Measurements from ENCODE around the gene SLC1A4. TPM values are rescaled to one million over a fixed set of nuclear protein-coding genes. Genes with fewer than 3 reads are reported as not detected.

The SLC1A4 gene
- total and polyA plus RNA-seq, 4 experiments from 2014 or later, result 1.6 to 10.3 (median 5.1) TPM

- peak overlapping the region; percentile 85 to 95 (median 90) for H3K4me3 Mint-ChIP-seq
- intact Hi-C loops (cut with micrococcal nuclease), result loop anchor here (2.0 to 10.0 kb wide), 7 partner anchors 17 to 1217 kb away; partner anchors contain the start of genes ACTR2 and UGP2
- Histone ChIP-seq H3K9me3 (ENCODE audit: control insufficient read depth in 1 of 2, low read length in 2 of 2) (no peaks in the 10 kb centered on the region), H3K27me3 (ENCODE audit: insufficient read depth, low read length) (no peaks in the 10 kb centered on the region), H3K36me3 (ENCODE audit: insufficient read depth, low read length) (no peaks in the 10 kb centered on the region), H3K4me3 (ENCODE audit: low read length in 2 of 2) (peak overlapping the region; percentile 83 to 92), H3K27ac (ENCODE audit: low read depth, low read length) (peak overlapping the region; percentile 67), H3K4me1 (ENCODE audit: insufficient read depth, low read length) (peaks cover 74% of the 10 kb centered on the region)
- H3K27me3 Mint-ChIP-seq, result no peaks in the 10 kb centered on the region
- H3K4me1 Mint-ChIP-seq, result peaks cover 37 to 83% (median 47%) of the 10 kb centered on the region in 4 donors
- CTCF ChIA-PET (ENCODE audit: partially characterized antibody), result interaction anchor here (0.7 to 7.8 kb wide), 8 partner anchors 8 to 404 kb away, joined by 3 to 65 read pairs (median 4); partner anchors contain the start of genes RAB1A and SERTAD2
- peak overlapping the region; percentile 85 to 96 (median 91) for H3K27ac Mint-ChIP-seq
- H3K9me3 Mint-ChIP-seq, result no peaks in the 10 kb centered on the region
- DNase-seq, result peak; percentile 81 to 87 (median 86)
- peaks cover 0 to 13% of the 10 kb centered on the region in 2 donors for H3K36me3 Mint-ChIP-seq
- POLR2A ChIA-PET (ENCODE audit: partially characterized antibody), result interaction anchor here (0.6 to 6.1 kb wide), 17 partner anchors 9 to 1216 kb away, joined by 3 to 85 read pairs (median 9); partner anchors contain the start of genes ACTR2, AFTPH, RAB1A and SERTAD2
Measured at GRCh38 chr2:65057391-65058052, 68.3 kb downstream of the SLC1A4 start.

- no peaks in the 10 kb centered on the region for H3K36me3 ChIP-seq (ENCODE audit: insufficient read depth, low read length)
- peaks cover 0 to 14% of the 10 kb centered on the region in 2 donors for H3K36me3 Mint-ChIP-seq
- H3K27me3 ChIP-seq (ENCODE audit: insufficient read depth, low read length), result no peaks in the 10 kb centered on the region
- no peaks in the 10 kb centered on the region for H3K27me3 Mint-ChIP-seq
- H3K27ac ChIP-seq (ENCODE audit: low read depth, low read length), result no peak overlapping the region
- no peak overlapping the region for H3K4me3 ChIP-seq (ENCODE audit: low read length in 2 of 2)
- H3K4me3 Mint-ChIP-seq, result peak overlapping the region in 4 of 8 donors; percentile 9 to 32 (median 26)
- H3K9me3 ChIP-seq (ENCODE audit: control insufficient read depth in 1 of 2, low read length in 2 of 2), result no peaks in the 10 kb centered on the region
- H3K4me1 ChIP-seq (ENCODE audit: insufficient read depth, low read length), result peaks cover 61% of the 10 kb centered on the region
- H3K27ac Mint-ChIP-seq, result peak overlapping the region in 2 of 7 donors; percentile 64 to 85
- DNase-seq, result no peak
- intact Hi-C loops (cut with micrococcal nuclease), result loop anchor here (5.0 to 10.0 kb wide), 3 partner anchors 292 to 732 kb away; no protein-coding TSS in a partner anchor
- ChIA-PET POLR2A (ENCODE audit: partially characterized antibody) (interaction anchor here (1.0 to 6.1 kb wide), 2 partner anchors 19 to 72 kb away, joined by 3 to 85 read pairs; partner anchors contain the start of gene RAB1A), CTCF (ENCODE audit: partially characterized antibody) (interaction anchor here (0.9 to 7.8 kb wide), 8 partner anchors 10 to 141 kb away, joined by 3 to 65 read pairs (median 4); partner anchors contain the start of gene RAB1A)
- no peaks in the 10 kb centered on the region for H3K9me3 Mint-ChIP-seq
- peaks cover 36 to 83% (median 49%) of the 10 kb centered on the region in 4 donors for H3K4me1 Mint-ChIP-seq
Measured at GRCh38 chr2:65059071-65059470, 69.9 kb downstream of the SLC1A4 start.

- no peaks in the 10 kb centered on the region for H3K27me3 Mint-ChIP-seq
- H3K36me3 ChIP-seq (ENCODE audit: insufficient read depth, low read length), result no peaks in the 10 kb centered on the region
- peaks cover 0 to 8% of the 10 kb centered on the region in 2 donors for H3K36me3 Mint-ChIP-seq
- no peak overlapping the region for H3K4me3 ChIP-seq (ENCODE audit: low read length in 2 of 2)
- H3K4me1 ChIP-seq (ENCODE audit: insufficient read depth, low read length), result peaks cover 59% of the 10 kb centered on the region
- H3K4me1 Mint-ChIP-seq, result peaks cover 32 to 82% (median 43%) of the 10 kb centered on the region in 4 donors
- no peaks in the 10 kb centered on the region for H3K27me3 ChIP-seq (ENCODE audit: insufficient read depth, low read length)
- H3K27ac ChIP-seq (ENCODE audit: low read depth, low read length), result no peak overlapping the region
- H3K4me3 Mint-ChIP-seq, result no peak overlapping the region
- POLR2A ChIA-PET (ENCODE audit: partially characterized antibody), result no interaction called here
- no peaks in the 10 kb centered on the region for H3K9me3 ChIP-seq (ENCODE audit: control insufficient read depth in 1 of 2, low read length in 2 of 2)
- DNase-seq, result no peak
- peak overlapping the region in 1 of 7 donors; percentile 7 for H3K27ac Mint-ChIP-seq
- intact Hi-C loops (cut with micrococcal nuclease), result loop anchor here (5.0 kb wide), 1 partner anchor 491 kb away; no protein-coding TSS in a partner anchor
- H3K9me3 Mint-ChIP-seq, result no peaks in the 10 kb centered on the region
- CTCF ChIA-PET (ENCODE audit: partially characterized antibody), result interaction anchor here (0.8 kb wide), 1 partner anchor 12 kb away, joined by 3 read pairs; no protein-coding TSS in a partner anchor
Measured at GRCh38 chr2:65061146-65061909, 72.1 kb downstream of the SLC1A4 start.

- CTCF ChIA-PET (ENCODE audit: partially characterized antibody), result interaction anchor here (0.6 to 3.8 kb wide), 4 partner anchors 11 to 1352 kb away, joined by 3 to 36 read pairs (median 3); no protein-coding TSS in a partner anchor
- peaks cover 59% of the 10 kb centered on the region for H3K4me1 ChIP-seq (ENCODE audit: insufficient read depth, low read length)
- POLR2A ChIA-PET (ENCODE audit: partially characterized antibody), result interaction anchor here (1.2 kb wide), 1 partner anchor 9 kb away, joined by 3 read pairs; no protein-coding TSS in a partner anchor
Measured at GRCh38 chr2:65061910-65062339, 72.7 kb downstream of the SLC1A4 start.

GRCh38 chr2:65062843-65063825, 73.9 kb downstream of the SLC1A4 start:
- Mint-ChIP-seq H3K4me3 (peak overlapping the region in 1 of 8 donors; percentile 34), H3K36me3 (peaks cover 0 to 4% of the 10 kb centered on the region in 2 donors), H3K9me3 (no peaks in the 10 kb centered on the region), H3K27ac (peak overlapping the region in 2 of 7 donors; percentile 52 to 62), H3K27me3 (no peaks in the 10 kb centered on the region), H3K4me1 (peaks cover 27 to 84% (median 44%) of the 10 kb centered on the region in 4 donors)
- Histone ChIP-seq H3K27ac (ENCODE audit: low read depth, low read length) (no peak overlapping the region), H3K27me3 (ENCODE audit: insufficient read depth, low read length) (no peaks in the 10 kb centered on the region), H3K4me1 (ENCODE audit: insufficient read depth, low read length) (peaks cover 60% of the 10 kb centered on the region), H3K4me3 (ENCODE audit: low read length in 2 of 2) (no peak overlapping the region), H3K9me3 (ENCODE audit: control insufficient read depth in 1 of 2, low read length in 2 of 2) (no peaks in the 10 kb centered on the region), H3K36me3 (ENCODE audit: insufficient read depth, low read length) (no peaks in the 10 kb centered on the region)
- no peak for DNase-seq
- intact Hi-C loops (cut with micrococcal nuclease), result loop anchor here (5.0 kb wide), 1 partner anchor 489 kb away; no protein-coding TSS in a partner anchor
- ChIA-PET POLR2A (ENCODE audit: partially characterized antibody) (interaction anchor here (0.8 to 1.2 kb wide), 3 partner anchors 8 to 66 kb away, joined by 3 to 6 read pairs (median 3); partner anchors contain the start of gene RAB1A), CTCF (ENCODE audit: partially characterized antibody) (interaction anchor here (0.7 to 3.8 kb wide), 9 partner anchors 15 to 495 kb away, joined by 3 to 46 read pairs (median 8); partner anchors contain the start of gene RAB1A)

More at GRCh38 chr2:65061910-65062339, 72.7 kb downstream of the SLC1A4 start:
- no peak overlapping the region for H3K27ac Mint-ChIP-seq
- H3K9me3 Mint-ChIP-seq, result no peaks in the 10 kb centered on the region
- peaks cover 0 to 8% of the 10 kb centered on the region in 2 donors for H3K36me3 Mint-ChIP-seq
- no peaks in the 10 kb centered on the region for H3K9me3 ChIP-seq (ENCODE audit: control insufficient read depth in 1 of 2, low read length in 2 of 2)
- H3K27me3 Mint-ChIP-seq, result no peaks in the 10 kb centered on the region
- H3K4me3 ChIP-seq (ENCODE audit: low read length in 2 of 2), result no peak overlapping the region
- H3K27ac ChIP-seq (ENCODE audit: low read depth, low read length), result no peak overlapping the region
- no peaks in the 10 kb centered on the region for H3K27me3 ChIP-seq (ENCODE audit: insufficient read depth, low read length)
- no peak overlapping the region for H3K4me3 Mint-ChIP-seq
- intact Hi-C loops (cut with micrococcal nuclease), result loop anchor here (5.0 kb wide), 1 partner anchor 490 kb away; no protein-coding TSS in a partner anchor
- no peaks in the 10 kb centered on the region for H3K36me3 ChIP-seq (ENCODE audit: insufficient read depth, low read length)
- peaks cover 32 to 84% (median 44%) of the 10 kb centered on the region in 4 donors for H3K4me1 Mint-ChIP-seq
- no peak for DNase-seq

Data from CD4-positive, alpha-beta memory T cell (primary cell).